CD4-positive, alpha-beta T cell treated with Interleukin-6 at 100 ng/mL for 8 hours (primary cell): ENCODE data around the gene IL3.

Source experiments
- DNase-seq: peaks from one replicate; pipeline ENCODE4 v3.0.0-alpha.2; 2020; ENCODE audit warnings: mixed read lengths, low spot score

IL3 gene

DNA sequence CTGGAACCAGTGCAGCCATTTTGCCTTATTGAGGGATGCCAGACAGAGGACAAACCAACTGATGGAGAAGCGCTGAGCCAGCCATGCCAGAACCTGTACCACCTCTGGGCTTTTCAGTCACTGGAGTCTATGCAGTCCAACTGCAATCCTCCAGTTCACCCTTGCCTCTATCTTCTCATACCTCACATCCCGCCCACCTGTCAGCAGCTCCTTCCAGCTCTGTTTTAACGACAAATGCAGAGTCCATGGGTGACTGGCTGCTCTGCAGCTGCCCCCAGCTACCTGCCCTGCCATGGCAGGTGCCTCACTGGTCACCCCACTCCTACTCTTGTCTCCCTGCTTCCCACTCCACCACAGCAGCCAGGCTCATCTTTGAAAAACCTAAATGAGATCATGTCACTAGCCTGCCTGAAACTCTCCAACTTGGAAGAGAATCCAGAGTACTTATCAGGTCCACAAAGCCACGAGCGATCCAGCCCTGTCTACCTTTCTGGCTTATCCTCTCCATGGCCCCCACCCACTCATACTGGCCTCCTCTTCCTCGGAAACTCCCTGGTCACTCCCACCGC lies 35.0 kb upstream of the IL3 start:
- DNase-seq, result no peak

DNA sequence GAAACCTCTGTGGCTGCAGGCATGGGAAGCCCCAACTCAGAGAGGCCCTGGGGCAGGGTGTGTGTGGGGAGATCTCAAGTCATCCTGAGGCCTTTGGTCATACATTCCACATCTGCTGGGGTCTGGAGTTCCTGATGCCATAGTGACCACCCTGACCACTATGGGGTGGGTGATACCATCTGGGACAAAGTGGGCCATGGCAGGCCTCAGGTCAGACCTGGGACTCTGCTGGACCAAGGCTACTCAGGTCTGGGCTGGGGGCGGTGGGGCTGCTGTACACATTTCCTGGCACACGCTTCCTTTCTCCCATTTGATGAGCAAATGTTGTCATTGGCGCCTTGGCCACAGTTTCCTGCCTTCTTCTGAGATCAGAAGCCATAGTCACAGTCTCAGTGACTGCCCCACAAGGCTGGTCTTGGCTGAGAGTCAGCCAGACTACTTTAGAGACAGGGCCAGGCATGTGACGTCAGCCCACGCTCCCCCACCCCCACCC lies 33.9 kb upstream of the IL3 start:
- peak; percentile 31 for DNase-seq

DNA sequence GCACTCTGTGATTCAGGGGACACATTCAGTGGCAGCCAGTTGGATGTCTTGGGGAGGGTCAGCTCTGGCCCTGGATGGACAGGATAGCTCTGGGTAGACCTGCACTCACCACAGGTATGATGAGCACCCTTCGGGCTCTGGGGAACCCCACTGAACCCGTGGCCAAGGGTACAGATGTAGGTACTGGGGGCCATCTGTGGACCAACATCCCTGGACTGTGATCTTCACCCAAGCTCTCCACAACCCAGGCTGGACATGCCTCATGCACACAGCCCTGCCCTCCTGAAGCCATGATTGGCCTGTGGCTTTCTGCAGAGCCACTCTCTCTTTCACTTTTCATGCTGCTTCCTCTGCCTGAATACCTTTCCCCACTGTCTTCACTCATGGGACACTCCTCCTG lies 33.4 kb upstream of the IL3 start:
- no peak for DNase-seq

DNA sequence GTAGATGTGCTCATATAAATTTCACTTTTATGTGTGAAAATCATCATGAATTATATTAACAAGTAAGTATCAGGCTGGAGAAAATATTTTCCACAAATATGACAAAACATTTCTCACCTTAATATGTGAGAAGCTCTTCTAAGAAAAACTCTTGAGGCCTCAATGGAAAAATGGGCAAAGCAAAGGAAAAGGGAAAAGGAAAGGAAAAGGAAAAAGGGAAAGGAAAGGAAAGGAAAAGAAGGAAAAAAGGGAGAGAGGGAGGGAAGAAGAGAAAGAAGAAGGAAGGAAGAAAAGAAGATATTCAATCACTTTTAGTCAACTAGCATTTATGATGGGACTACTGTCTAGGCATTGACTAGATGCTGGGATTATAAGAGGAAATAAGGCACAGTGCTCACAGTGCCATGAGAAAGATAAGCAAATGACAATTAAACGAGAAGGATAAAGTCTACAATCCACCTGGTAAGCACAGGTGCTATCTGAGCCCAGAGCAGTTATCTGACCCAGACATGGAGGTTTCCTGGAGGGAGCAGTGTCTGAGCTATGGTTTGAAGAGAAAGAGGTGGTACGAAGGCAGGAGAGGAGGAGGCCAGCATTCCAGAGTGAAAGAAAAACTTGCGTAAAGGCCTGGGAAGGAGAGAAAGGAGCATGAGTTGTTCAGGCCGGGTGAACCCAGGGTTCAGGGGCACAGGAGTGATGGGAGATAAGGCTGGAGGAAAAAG lies 30.7 kb upstream of the IL3 start:
- no peak for DNase-seq

DNA sequence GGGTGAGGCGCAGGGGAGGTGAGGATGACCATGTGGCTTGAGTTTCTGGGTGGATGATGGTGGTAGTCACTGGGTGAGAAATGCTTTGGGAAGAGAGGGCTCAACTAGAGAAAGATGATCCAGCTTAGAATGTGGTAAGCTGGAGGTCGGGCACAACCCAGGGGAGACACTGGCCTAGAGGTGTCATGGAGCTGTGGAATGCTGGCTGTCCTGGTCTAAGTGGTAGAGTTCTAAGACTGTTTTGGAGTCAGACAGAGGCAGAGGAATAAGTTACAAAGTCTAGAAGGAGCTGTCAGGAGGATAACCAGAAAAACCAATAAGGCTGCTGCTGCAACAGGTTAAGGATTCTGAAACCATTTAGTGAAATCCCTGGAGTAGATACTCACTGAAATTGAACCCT lies 29.8 kb upstream of the IL3 start:
- DNase-seq, result no peak

DNA sequence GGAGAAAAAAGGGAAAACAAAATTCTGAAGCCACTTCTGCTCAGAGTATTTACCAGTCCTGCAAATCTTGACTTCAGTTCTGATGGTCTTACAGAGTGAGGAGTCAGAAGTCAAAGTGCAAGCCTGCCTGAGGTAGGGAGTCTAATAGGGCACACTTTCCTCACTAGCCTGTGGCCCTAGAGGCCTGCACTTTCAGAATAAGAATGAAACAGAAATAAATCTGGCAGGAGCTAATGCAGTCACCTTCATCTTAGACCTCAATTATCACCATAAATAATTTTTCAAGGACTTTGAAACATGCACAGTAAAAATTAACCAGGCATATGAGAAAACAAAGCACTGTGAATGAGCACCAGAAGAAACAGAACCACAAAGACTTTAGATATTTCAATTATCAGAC lies 28.3 kb upstream of the IL3 start:
- DNase-seq, result no peak

DNA sequence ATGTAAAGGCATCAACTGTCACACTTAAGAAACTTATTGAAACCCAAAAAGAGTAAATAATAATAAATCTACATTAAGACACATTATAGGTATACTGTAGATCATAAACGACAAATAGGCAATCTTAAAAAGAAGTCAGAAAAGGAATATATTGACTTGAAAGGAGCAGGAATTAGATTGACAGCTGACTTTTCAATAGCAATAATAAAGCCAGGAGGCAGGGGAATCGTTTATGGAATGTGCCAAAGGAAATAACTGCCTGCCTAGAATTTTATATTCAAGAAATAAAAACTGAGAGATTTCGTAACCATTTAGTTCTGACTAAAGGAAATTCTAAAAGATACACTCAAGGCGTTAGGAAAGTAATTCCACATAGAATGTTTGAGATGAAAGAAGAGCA lies 27.3 kb upstream of the IL3 start:
- DNase-seq, result no peak

DNA sequence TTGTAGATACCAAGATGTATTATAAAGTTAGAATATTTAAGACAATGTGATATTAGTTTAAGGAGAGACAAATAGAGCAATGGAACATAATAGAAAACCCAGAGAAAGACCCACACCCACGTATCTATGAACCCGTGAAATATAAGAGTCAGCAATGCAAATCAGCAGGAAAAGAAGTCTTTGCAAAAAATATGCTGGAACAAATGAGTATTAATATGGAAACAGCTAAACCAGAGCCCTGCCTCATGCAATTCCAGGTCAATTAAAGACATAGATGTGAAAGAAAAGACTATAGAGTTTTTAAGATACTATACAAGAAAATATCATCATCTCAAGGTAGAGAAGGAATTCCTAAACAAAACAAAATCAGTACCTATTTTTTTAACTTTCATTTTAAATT lies 23.1 kb upstream of the IL3 start:
- DNase-seq, result no peak

DNA sequence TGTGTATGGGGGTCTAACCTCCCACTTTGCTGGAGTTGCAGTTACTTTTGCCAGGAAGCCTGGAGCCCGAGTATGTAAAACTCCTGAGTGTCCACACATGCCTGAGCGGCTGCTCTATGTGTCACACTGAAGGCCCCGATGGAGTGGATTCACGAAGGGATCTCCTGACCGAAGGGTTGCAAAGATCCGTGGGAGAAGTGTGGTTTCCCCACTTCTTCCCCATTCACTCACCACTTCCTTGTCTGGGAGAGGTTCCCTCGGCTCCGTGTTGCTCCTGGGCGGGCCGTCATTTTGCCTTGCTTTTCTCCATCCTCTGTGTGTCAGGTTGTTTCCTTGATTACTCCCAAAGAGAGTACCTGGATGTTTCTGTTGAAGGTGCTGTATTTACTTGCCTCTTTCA lies 16.2 kb upstream of the IL3 start:
- no peak for DNase-seq

DNA sequence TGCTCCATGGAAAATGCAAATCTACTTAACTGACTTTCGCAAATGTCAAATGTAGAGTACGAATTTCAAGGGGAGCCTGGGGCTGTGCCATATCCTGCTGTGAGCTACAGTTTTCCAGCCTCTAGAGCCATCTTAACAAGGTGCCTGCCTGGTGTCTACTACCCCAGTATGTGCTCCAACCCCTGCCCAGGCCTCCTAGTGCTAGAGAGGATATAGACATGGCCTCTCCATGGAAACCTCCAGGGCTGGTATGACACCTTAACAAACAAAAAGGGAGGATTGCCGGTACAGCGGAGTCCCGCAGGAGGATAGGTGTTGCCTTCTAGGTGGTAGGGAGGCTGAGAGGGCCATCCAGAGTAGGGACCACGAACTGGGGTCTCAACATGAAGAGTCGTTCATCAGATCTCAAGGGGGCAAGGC lies 13.6 kb upstream of the IL3 start:
- no peak for DNase-seq

DNA sequence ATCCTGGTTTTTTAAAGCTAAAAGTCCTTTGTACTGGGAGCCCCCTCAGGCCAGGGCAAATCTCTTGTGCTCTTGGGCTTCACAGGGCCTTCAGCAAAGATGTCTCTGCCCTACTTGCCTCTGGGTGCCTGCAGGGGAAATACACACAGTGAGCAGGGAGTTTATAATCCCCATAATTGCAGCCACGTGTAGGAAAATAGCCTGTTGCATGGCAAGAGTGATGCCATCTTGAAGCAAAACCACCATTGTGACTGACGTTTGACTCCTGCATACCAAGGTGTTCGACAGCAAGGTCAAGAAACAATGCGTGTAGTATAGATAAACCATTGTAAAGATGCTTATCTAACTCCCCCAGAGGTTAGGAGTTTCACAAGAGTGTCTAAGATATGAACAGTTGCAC lies 11.4 kb upstream of the IL3 start:
- DNase-seq, result no peak

DNA sequence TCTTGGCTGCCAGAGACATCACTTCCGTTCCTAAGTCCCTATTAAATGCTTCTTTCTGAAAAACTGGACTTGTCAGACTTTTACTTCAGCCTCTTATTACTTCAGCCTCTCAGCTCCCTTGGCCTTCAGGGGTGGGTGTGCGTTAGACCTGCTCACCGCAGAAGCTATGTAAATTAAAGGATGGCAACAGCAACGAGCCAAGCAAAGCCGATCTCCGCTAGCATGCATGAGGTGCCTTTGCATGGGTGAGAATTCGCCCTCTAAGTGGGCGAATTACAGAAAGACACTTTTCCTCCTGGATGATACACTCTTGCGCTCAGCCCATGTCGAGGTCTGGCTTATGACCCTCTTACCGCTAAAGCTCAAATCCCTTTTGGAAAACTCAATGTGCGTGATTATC lies 10.9 kb upstream of the IL3 start:
- no peak for DNase-seq

DNA sequence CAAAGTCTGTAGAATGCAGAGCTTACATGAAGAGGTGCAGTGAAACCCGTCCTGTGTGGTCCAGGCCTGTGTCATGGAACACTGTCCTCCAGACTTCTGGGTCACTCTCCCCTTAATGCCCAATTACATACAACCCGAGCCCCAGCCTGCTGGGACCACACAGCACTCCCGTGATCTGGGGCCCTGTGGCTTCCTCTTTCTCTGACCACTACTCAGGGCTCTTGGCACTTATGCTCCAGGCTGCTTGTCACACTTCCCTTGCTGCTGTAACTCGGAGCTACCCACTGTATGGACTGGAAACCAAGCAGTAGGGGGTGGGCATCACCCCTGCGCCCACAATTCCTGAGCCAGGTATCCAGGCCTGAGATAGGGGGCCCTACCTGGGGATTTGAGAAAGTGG lies 10.3 kb upstream of the IL3 start:
- DNase-seq, result no peak

DNA sequence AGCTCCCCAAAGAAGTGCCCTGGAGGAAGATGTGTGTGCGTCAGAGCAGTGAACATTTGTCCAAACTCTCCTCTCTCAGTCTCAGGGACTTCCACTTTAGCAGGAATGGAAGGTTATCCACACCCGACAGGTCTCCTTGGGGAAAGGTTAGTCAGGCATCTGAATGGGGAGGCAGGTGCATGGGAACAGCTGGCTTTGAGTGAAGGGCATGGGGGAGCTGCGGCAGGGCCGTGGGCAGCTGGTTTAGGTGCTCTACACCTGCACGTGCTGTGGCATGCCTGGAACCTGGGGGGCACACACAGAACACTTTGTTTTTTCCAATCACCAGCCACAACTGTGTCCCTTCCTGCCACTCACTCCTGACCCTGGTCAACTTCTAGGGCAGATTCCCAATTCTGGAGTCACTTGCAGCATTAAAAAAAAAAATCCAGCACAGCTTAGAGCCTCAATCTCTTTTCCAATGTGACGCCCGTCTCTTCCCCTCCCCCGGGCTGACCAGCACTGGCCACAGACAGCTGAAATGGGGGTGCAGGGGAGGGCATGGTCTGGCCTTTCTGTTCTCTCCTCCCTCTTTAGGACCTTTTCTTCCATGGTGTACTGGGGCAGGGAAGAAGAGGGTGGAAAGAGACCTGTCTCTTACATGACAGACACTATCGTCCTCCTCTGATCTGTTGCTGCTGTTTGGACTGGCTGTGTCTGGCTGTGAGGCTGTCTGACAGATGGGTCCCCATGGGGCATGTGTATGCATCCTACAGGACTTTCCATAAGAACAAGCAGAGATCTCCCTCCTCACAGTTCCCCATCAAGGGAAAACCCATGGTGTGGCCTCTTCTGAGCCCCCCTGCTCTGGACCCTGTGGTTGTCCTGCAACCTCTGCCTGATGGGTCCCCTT lies 9.5 kb upstream of the IL3 start:
- DNase-seq, result no peak

DNA sequence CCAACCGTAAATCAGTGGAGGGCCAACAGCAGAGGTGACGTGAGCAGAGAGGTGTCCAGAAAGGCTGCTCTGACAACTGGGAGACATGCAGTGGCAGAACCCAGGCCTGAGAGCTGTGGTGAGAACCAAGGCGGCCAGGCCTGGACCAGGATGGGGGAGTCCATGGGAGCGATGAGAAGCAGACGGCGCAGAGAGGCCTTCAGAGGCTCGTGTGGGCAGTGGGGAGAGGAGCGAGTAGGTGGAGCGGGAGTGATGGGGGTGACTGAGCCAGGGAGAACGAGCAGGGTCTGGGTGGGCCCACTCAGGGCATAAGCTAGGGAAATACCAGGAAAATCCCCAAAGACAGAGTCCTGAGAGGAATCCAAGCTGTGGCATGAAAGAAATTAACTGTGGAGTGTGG lies 7.9 kb upstream of the IL3 start:
- DNase-seq, result no peak

DNA sequence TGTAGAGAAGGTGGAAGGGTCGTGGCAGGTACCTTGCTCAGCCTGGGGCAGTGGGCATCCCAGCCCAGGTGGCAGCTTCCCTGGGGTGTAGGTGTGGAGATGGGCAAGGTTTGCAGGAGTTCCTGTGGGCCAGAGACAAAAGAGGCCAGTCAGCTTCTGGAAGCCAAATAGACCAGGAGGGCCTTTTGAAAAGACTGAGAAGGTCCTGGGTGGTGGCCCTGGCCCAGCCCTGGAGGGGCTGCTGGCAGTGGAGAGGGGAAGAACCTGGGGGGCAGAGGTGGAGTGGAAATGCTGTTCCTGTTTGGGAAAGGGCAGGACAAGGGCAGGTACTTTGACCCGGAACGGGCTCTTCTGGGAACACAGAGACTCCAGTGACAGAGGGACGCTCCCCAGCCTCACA lies 7.0 kb upstream of the IL3 start:
- DNase-seq, result no peak

DNA sequence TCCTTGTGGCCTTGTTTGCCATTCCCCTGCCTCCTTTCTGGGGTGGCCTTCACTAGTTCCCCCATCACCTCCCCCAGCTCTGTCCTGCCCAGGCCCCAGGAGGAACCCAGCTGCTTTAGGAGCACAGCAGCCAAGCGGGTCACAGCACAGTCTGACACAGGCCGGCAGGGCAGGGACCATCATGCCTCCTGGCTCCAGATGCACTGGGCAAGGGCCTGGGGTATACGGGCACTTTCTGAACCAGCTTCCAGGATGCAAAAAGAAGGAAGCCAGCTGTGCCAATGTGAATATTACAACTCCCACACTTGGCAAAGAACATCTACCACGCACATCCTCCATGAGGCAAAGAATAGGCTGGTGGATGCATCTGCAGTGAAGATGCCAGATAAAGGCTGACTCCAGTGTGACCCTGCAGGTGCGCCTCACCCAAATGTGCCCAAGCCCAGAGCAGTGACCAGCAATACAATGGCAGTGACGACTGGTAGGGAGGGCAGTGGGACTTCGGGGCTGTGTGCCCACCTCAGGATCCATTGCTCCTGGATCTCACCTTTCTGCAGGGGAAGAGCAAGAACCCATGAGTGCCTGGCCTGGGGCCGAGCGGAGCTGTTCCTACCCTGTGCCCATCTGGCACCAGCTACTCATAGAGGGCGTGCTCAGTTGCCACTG lies 6.3 kb upstream of the IL3 start:
- DNase-seq, result no peak

DNA sequence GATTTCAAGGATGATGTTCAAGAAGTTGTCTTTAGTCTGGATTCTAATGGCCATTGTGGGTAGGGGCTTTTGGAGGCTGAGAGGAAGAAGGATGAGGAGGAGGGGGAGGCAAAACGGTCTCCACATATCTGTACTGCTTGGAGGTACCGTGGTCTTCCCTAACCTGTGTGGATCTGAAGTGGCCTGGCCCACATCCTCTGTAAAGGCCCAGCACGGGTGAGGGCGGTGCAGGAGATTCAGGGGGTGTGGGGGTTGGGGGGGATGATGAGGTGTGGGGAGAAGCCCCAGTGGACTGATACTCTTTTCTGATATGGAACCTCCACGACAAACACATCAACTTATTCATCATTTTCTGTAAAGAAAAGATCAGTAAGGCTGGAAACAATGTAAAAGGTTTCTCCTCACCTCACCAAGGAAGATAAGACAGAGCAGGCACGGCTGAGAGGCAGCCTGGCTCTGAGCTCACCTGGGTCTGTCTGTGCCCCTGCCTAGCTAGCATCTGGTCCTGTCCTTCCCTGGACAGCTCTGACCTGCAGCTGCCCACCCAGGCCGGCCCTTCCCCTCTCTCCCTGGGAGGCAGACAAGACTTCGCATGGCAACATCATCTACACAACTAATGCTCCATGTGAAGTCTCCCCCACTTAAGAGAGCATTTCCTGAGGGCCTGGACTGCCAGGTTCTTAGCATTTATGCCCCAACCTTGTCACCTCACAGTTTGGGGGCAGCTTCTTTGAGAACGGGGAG lies 5.6 kb upstream of the IL3 start:
- DNase-seq, result no peak

DNA sequence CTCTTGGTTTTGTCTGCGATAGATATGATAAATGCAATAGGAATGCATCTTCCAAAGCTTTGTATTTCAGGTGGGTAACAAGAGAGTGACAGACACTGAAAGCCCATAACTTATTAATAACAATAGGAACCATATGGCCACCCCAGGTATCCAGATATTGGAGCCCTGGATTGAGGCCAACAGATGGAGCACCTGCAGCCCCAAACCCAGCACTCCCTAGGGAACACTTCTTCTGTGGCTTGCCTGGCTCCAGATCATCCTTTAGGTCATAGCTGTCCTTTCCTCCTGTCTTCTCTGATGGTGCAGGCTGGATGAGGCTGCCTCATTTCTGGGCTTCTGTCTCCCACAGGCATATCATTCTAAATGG lies 5.0 kb upstream of the IL3 start:
- no peak for DNase-seq

DNA sequence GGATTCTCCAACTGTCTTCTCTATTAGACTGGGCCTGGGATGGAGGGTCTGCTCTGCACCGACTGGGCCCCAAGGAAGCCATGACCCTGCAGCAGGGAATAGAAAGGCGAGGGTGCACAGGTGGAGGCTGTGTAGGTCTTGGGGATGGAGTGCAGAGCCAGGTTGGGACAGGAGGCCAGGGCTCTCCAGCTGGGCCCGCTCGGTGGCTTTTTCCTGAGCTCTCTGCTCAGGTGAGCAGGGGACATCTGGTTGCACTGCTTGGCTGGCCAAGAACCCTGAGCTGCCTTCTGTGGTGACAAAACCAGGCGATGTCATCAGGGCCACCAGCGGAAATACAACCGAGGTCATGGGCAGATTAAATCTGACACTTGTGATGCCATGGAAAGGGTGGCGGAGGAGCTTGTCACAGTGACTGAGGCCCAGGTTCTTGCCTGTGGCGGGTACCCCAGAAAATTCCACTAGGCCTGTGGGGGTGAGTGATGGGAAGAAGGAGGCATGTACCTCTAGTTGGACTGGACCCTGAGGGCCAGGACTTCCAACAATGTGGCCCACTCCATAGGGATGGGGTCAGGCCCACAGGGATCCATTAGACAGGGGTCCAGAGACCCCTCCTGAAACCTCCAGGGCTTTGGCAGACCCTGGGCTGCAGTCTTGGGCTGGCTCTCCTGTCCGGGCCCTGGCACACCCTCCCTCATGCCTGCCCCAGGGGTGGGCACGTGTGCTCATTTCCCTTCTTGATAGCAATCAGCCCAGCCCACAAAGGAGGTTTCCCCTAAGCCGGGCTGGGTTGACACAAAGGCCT lies 4.4 kb upstream of the IL3 start:
- DNase-seq, result peak; percentile 47
